Measurements from ENCODE around the gene RBMY1D. TPM values are rescaled to one million over a fixed set of nuclear protein-coding genes. Genes with fewer than 3 reads are reported as not detected.

Gene RBMY1D
- total RNA-seq, 1 donor from 2014 or later: not detected

- Mint-ChIP-seq H3K27me3 (ENCODE audit: low read depth, unreplicated experiment) (no peaks in the 10 kb centered on the region), H3K9me3 (ENCODE audit: unreplicated experiment) (no peaks in the 10 kb centered on the region), H3K4me3 (ENCODE audit: unreplicated experiment) (no peak overlapping the region), H3K27ac (ENCODE audit: unreplicated experiment) (no peak overlapping the region), H3K36me3 (ENCODE audit: low read depth, unreplicated experiment) (no peaks in the 10 kb centered on the region), H3K4me1 (ENCODE audit: low read depth, unreplicated experiment) (no peaks in the 10 kb centered on the region)
- no peaks in the 10 kb centered on the region for H3K27me3 ChIP-seq (ENCODE audit: insufficient read depth, low read length)
- H3K79me2 ChIP-seq (ENCODE audit: insufficient read depth, low read length): no peaks in the 10 kb centered on the region
- H3K9ac ChIP-seq (ENCODE audit: low read length): no peak overlapping the region
- no peaks in the 10 kb centered on the region for H3K4me1 ChIP-seq (ENCODE audit: insufficient read depth, low read length)
- no peaks in the 10 kb centered on the region for H3K9me3 ChIP-seq (ENCODE audit: insufficient read depth, low read depth, low read length)
- H3K27ac ChIP-seq (ENCODE audit: low read depth, low read length): no peak overlapping the region
- no peaks in the 10 kb centered on the region for H3K36me3 ChIP-seq (ENCODE audit: insufficient read depth, low read length)
- no peak overlapping the region for H2AFZ ChIP-seq (ENCODE audit: low read depth, low read length)
- H3K4me3 ChIP-seq (ENCODE audit: insufficient read depth, low read depth, low read length): no peak overlapping the region
- H3K4me2 ChIP-seq (ENCODE audit: low read length): no peak overlapping the region
- no peak for TF ChIP-seq EZH2 (IDR thresholded peaks at IDR 0.05; ENCODE audit: insufficient read depth, low read length)
- TF ChIP-seq CTCF (IDR thresholded peaks at IDR 0.05; ENCODE audit: insufficient read depth, low read depth, low read length): no peak
- no peaks in the 10 kb centered on the region for H4K20me1 ChIP-seq (ENCODE audit: insufficient read depth, low read length)
- FAIRE-seq (no peak), DNase-seq (ENCODE audit: low read depth) (no peak)
Measured at GRCh38 chrY:21836343-21836742, 58.0 kb downstream of the RBMY1D start.

GRCh38 chrY:21835052-21835451 lies 59.3 kb downstream of the RBMY1D start:
- FAIRE-seq (no peak), DNase-seq (ENCODE audit: low read depth) (no peak)
- Histone ChIP-seq H2AFZ (ENCODE audit: low read depth, low read length) (no peak overlapping the region), H3K4me1 (ENCODE audit: insufficient read depth, low read length) (no peaks in the 10 kb centered on the region), H4K20me1 (ENCODE audit: insufficient read depth, low read length) (no peaks in the 10 kb centered on the region), H3K4me3 (ENCODE audit: insufficient read depth, low read depth, low read length) (no peak overlapping the region), H3K9me3 (ENCODE audit: insufficient read depth, low read depth, low read length) (no peaks in the 10 kb centered on the region), H3K36me3 (ENCODE audit: insufficient read depth, low read length) (no peaks in the 10 kb centered on the region), H3K27ac (ENCODE audit: low read depth, low read length) (no peak overlapping the region), H3K4me2 (ENCODE audit: low read length) (no peak overlapping the region), H3K79me2 (ENCODE audit: insufficient read depth, low read length) (no peaks in the 10 kb centered on the region), H3K27me3 (ENCODE audit: insufficient read depth, low read length) (no peaks in the 10 kb centered on the region), H3K9ac (ENCODE audit: low read length) (no peak overlapping the region)
- H3K27me3 Mint-ChIP-seq (ENCODE audit: low read depth, unreplicated experiment): no peaks in the 10 kb centered on the region
- H3K9me3 Mint-ChIP-seq (ENCODE audit: unreplicated experiment): no peaks in the 10 kb centered on the region
- no peak overlapping the region for H3K4me3 Mint-ChIP-seq (ENCODE audit: unreplicated experiment)
- no peak overlapping the region for H3K27ac Mint-ChIP-seq (ENCODE audit: unreplicated experiment)
- H3K4me1 Mint-ChIP-seq (ENCODE audit: low read depth, unreplicated experiment): no peaks in the 10 kb centered on the region
- no peaks in the 10 kb centered on the region for H3K36me3 Mint-ChIP-seq (ENCODE audit: low read depth, unreplicated experiment)
- TF ChIP-seq EZH2 (IDR thresholded peaks at IDR 0.05; ENCODE audit: insufficient read depth, low read length) (no peak), CTCF (IDR thresholded peaks at IDR 0.05; ENCODE audit: insufficient read depth, low read depth, low read length) (no peak)

Other genes starting within 250 kb of the RBMY1D start
- gene RBMY1E, start 23.5 kb upstream of the RBMY1D start, total RNA-seq: not detected in 2 replicates